OCI-LY3 (cell line): ENCODE data around the gene ATP6V0A1.
A peak's percentile ranks its signal among the peaks of the same experiment; 100 is the strongest.

Experiments
- H2AFZ ChIP-seq: fragments of 200-600, 300-600 bp; shearing (Covaris generic); 2 replicates; pipeline ENCODE4 v1.6.0; 2014; ENCODE audit warnings: antibody characterized with exemption, low read depth, low read length
- H3K27ac ChIP-seq: fragments of 200-600, 300-600 bp; sonication (generic); 2 replicates; pipeline ENCODE4 v1.5.1; 2014; ENCODE audit warnings: mild to moderate bottlenecking, low read length, moderate library complexity, mixed read lengths
- H3K27me3 ChIP-seq: fragments of 200-600, 300-600 bp; sonication (generic); 2 replicates; pipeline ENCODE4 v1.6.1; 2014; ENCODE audit warnings: low read depth, low read length, mixed read lengths
- H3K36me3 ChIP-seq: fragments of 200-600, 300-600 bp; sonication (generic); replicated peaks from 2 replicates; pipeline ENCODE3; 2014; ENCODE audit warnings: low read depth, low read length, mixed read lengths
- H3K4me1 ChIP-seq: fragments of 300-600, 200-600 bp; sonication (generic); 2 replicates; pipeline ENCODE4 v1.6.1; 2014; ENCODE audit warnings: low read length, mixed read lengths
- H3K4me2 ChIP-seq: fragments of 200-600, 300-600 bp; sonication (generic); 2 replicates; pipeline ENCODE4 v1.6.1; 2014; ENCODE audit warnings: low read length, mixed read lengths
- H3K4me3 ChIP-seq: fragments of 300-600, 200-600 bp; sonication (generic); 2 replicates; pipeline ENCODE4 v1.5.1; 2014; ENCODE audit warnings: antibody characterized with exemption, mild to moderate bottlenecking, low read length, moderate library complexity
- H3K79me2 ChIP-seq: fragments of 300-600, 200-600 bp; shearing (Covaris generic); 2 replicates; pipeline ENCODE4 v1.6.1; 2014; ENCODE audit warnings: mild to moderate bottlenecking, low read length, mixed read lengths
- H3K9ac ChIP-seq: fragments of 300-600, 200-600 bp; shearing (Covaris generic); 2 replicates; pipeline ENCODE4 v1.6.0; 2014; ENCODE audit warnings: mild to moderate bottlenecking, low read length, moderate library complexity
- H3K9me3 ChIP-seq: fragments of 200-600, 300-600 bp; shearing (Covaris generic); 2 replicates; pipeline ENCODE4 v1.6.1; 2014; ENCODE audit warnings: low read length, mixed read lengths; ENCODE audit not compliant: insufficient read depth
- H4K20me1 ChIP-seq: fragments of 200-600, 300-600 bp; sonication (generic); 2 replicates; pipeline ENCODE4 v1.6.1; 2016; ENCODE audit warnings: low read length, mixed read lengths; ENCODE audit not compliant: insufficient read depth
- CTCF ChIP-seq: fragments of 200-600, 300-600 bp; sonication (generic); IDR thresholded peaks from 2 replicates; pipeline ENCODE4 v1.5.1; 2014; ENCODE audit warnings: antibody characterized with exemption, low read length, low read depth
- EZH2phosphoT487 ChIP-seq: fragments of 200-600 bp; shearing (Covaris generic); IDR thresholded peaks from 2 replicates; pipeline ENCODE4 v1.6.1; 2018; ENCODE audit warnings: antibody characterized with exemption, mixed run types, low read depth

The ATP6V0A1 gene

GRCh38 chr17:42467889-42468288, 9.2 kb downstream of the ATP6V0A1 start:
- H4K20me1 ChIP-seq, result no peaks in the 10 kb centered on the region
- no peaks in the 10 kb centered on the region for H3K27me3 ChIP-seq
- H3K4me1 ChIP-seq, result no peaks in the 10 kb centered on the region
- H2AFZ ChIP-seq, result no peak overlapping the region
- no peak overlapping the region for H3K27ac ChIP-seq
- no peak overlapping the region for H3K4me3 ChIP-seq
- no peak overlapping the region for H3K9ac ChIP-seq
- peaks cover 37% of the 10 kb centered on the region for H3K36me3 ChIP-seq
- no peak overlapping the region for H3K4me2 ChIP-seq
- no peak for TF ChIP-seq EZH2phosphoT487
- no peak for TF ChIP-seq CTCF
- no peaks in the 10 kb centered on the region for H3K9me3 ChIP-seq
- H3K79me2 ChIP-seq, result no peaks in the 10 kb centered on the region

DNA sequence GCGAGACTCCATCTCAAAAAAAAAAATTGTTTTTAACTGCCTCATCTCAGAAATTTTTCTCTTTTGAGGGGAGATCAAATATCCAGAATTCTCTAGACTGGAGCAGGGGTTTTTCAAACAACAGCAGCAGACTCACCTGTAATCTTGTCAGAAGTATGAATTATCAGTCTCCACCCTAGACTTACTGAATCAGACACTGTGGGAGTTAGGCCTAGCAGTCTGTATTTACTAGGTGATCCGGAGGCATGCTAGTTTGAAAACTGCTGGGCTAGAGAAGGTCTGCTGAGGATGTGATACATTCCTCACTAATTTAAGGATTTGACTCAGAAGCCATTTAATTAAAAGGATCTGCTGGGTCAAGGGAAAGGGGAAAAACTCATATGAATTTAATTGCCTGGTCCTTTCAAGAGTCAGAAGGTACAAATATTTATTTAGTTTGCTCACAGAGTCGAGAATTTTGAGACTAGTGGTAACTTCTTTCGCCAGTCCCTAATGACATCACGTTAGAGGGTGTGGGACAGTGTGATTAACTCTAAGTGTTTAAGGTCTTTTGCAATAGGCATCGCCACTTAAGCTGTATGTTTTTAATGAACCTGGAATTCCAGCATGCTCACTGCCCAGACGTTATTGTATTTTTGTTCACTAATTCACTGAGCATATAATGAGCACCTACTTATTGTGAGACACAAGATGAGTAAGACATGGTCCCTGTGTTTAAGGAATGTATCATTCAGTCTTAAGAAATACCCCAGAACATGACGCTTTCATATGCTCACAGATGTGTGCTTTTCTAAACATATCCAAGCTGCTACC, 14.2 kb downstream of the ATP6V0A1 start:
- Histone ChIP-seq H3K27me3 (no peaks in the 10 kb centered on the region), H3K79me2 (no peaks in the 10 kb centered on the region), H3K4me1 (peaks cover 14% of the 10 kb centered on the region), H3K27ac (no peak overlapping the region), H4K20me1 (peaks cover 2% of the 10 kb centered on the region; the same call in 1 of the 2 replicates), H3K9ac (no peak overlapping the region), H3K4me2 (no peak overlapping the region), H3K4me3 (no peak overlapping the region), H2AFZ (no peak overlapping the region), H3K36me3 (peaks cover 54% of the 10 kb centered on the region), H3K9me3 (no peaks in the 10 kb centered on the region)
- no peak for TF ChIP-seq CTCF
- no peak for TF ChIP-seq EZH2phosphoT487

DNA sequence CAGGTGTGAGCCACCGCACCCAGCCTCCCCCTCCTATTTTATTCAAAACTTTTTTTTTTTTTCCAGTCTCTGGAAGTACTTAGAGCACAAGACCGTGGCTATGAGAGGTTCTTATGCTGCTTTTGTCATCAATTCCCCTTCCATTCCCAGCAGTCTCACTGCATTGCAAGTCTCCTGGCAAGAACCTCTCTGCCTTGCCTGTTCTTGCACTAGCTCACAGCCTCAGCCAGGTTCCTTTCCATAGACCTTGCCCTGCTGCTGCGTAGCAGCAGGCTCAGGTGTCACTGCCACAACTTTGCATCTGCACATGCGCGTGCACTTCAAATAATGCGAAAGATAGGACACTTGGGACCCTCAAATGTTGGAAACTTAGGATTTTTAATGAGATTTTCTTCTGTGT, 15.6 kb downstream of the ATP6V0A1 start:
- TF ChIP-seq EZH2phosphoT487 (no peak), CTCF (no peak)
- Histone ChIP-seq H3K4me3 (no peak overlapping the region), H3K9ac (no peak overlapping the region), H4K20me1 (peaks cover 2% of the 10 kb centered on the region; the same call in 1 of the 2 replicates), H2AFZ (no peak overlapping the region), H3K27ac (no peak overlapping the region), H3K36me3 (peaks cover 58% of the 10 kb centered on the region), H3K4me1 (peaks cover 14% of the 10 kb centered on the region), H3K27me3 (no peaks in the 10 kb centered on the region), H3K4me2 (no peak overlapping the region), H3K79me2 (no peaks in the 10 kb centered on the region), H3K9me3 (no peaks in the 10 kb centered on the region)

- peaks cover 14% of the 10 kb centered on the region for H3K4me1 ChIP-seq
- no peaks in the 10 kb centered on the region for H3K79me2 ChIP-seq
- no peak overlapping the region for H3K9ac ChIP-seq
- H4K20me1 ChIP-seq, result peaks cover 2% of the 10 kb centered on the region; the same call in 1 of the 2 replicates
- no peaks in the 10 kb centered on the region for H3K27me3 ChIP-seq
- H3K36me3 ChIP-seq, result peaks cover 67% of the 10 kb centered on the region
- TF ChIP-seq EZH2phosphoT487, result no peak
- TF ChIP-seq CTCF, result no peak
- no peaks in the 10 kb centered on the region for H3K9me3 ChIP-seq
- peak overlapping the region; percentile 6; the same call in 1 of the 2 replicates for H3K27ac ChIP-seq
- H3K4me3 ChIP-seq, result no peak overlapping the region
- H2AFZ ChIP-seq, result no peak overlapping the region
- H3K4me2 ChIP-seq, result peak overlapping the region; percentile 13; the same call in 1 of the 2 replicates
These were observed 16.4 kb downstream of the ATP6V0A1 start for GRCh38 chr17:42475121-42475520.
